ENCODE results near the gene MLC1.

- no peak for TF ChIP-seq ZNF384 (IDR thresholded peaks at IDR 0.05)
- no peak for TF ChIP-seq HDGF (IDR thresholded peaks at IDR 0.05; ENCODE audit: borderline replicate concordance)
- TF ChIP-seq ELF4 (IDR thresholded peaks at IDR 0.05), result no peak
- no peak for TF ChIP-seq PKNOX1 (IDR thresholded peaks at IDR 0.05)
- no peak for TF ChIP-seq SP1 (IDR thresholded peaks at IDR 0.05)
- TF ChIP-seq L3MBTL2 (conservative IDR thresholded peaks at IDR 0.05), result no peak
- no peak for TF ChIP-seq BHLHE40 (IDR thresholded peaks at IDR 0.05; ENCODE audit: borderline replicate concordance)
- TF ChIP-seq FOXK2 (IDR thresholded peaks at IDR 0.05), result no peak
- TF ChIP-seq TARDBP (IDR thresholded peaks at IDR 0.05), result no peak
- no peak for TF ChIP-seq FOXA1 (IDR thresholded peaks at IDR 0.05)
Measured at GRCh38 chr22:50121202-50121740, 36.0 kb upstream of the MLC1 start.
